ENCODE data around the gene ECE1.

Gene ECE1

DNA sequence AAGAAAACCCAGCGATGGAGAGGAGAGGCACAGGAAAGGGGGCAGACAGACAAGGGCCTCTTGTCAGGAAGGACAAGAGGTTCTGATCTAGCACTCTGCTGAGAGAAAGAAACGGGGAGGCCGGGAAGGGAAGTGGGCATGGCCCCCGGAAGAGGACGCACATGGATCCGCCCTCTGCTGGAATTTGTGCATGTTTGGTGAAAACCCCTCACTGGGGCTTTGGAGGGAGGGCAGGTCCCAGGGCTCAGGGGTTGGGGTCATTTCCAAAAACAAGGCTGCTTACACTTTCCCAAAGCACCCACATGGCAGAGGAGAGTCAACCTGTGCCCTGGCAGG is 32.4 kb upstream of the ECE1 start:
- Histone ChIP-seq H3K27me3 (ENCODE audit: insufficient read depth, poor library complexity, severe bottlenecking) (no peaks in the 10 kb centered on the region), H3K27ac (replicated peaks) (peak overlapping the region; percentile 28), H3K4me3 (replicated peaks; ENCODE audit: insufficient read depth, low read length) (no peak overlapping the region)
- no peak for DNase-seq (ENCODE audit: low read depth in 1 of 2, low spot score in 1 of 2)
- no peak for TF ChIP-seq GABPA (IDR thresholded peaks at IDR 0.05; ENCODE audit: low read depth)
- TF ChIP-seq SPI1 (IDR thresholded peaks at IDR 0.05; ENCODE audit: borderline replicate concordance, low read depth): peak; percentile 4; the same call in 1 of the 2 replicates
- TF ChIP-seq POLR2AphosphoS5 (IDR thresholded peaks at IDR 0.05; ENCODE audit: low read depth): no peak
- TF ChIP-seq, protein P1, sequence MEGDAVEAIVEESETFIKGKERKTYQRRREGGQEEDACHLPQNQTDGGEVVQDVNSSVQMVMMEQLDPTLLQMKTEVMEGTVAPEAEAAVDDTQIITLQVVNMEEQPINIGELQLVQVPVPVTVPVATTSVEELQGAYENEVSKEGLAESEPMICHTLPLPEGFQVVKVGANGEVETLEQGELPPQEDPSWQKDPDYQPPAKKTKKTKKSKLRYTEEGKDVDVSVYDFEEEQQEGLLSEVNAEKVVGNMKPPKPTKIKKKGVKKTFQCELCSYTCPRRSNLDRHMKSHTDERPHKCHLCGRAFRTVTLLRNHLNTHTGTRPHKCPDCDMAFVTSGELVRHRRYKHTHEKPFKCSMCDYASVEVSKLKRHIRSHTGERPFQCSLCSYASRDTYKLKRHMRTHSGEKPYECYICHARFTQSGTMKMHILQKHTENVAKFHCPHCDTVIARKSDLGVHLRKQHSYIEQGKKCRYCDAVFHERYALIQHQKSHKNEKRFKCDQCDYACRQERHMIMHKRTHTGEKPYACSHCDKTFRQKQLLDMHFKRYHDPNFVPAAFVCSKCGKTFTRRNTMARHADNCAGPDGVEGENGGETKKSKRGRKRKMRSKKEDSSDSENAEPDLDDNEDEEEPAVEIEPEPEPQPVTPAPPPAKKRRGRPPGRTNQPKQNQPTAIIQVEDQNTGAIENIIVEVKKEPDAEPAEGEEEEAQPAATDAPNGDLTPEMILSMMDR (IDR thresholded peaks at IDR 0.05; ENCODE audit: insufficient read depth, low read length): no peak
- TF ChIP-seq, protein P2, sequence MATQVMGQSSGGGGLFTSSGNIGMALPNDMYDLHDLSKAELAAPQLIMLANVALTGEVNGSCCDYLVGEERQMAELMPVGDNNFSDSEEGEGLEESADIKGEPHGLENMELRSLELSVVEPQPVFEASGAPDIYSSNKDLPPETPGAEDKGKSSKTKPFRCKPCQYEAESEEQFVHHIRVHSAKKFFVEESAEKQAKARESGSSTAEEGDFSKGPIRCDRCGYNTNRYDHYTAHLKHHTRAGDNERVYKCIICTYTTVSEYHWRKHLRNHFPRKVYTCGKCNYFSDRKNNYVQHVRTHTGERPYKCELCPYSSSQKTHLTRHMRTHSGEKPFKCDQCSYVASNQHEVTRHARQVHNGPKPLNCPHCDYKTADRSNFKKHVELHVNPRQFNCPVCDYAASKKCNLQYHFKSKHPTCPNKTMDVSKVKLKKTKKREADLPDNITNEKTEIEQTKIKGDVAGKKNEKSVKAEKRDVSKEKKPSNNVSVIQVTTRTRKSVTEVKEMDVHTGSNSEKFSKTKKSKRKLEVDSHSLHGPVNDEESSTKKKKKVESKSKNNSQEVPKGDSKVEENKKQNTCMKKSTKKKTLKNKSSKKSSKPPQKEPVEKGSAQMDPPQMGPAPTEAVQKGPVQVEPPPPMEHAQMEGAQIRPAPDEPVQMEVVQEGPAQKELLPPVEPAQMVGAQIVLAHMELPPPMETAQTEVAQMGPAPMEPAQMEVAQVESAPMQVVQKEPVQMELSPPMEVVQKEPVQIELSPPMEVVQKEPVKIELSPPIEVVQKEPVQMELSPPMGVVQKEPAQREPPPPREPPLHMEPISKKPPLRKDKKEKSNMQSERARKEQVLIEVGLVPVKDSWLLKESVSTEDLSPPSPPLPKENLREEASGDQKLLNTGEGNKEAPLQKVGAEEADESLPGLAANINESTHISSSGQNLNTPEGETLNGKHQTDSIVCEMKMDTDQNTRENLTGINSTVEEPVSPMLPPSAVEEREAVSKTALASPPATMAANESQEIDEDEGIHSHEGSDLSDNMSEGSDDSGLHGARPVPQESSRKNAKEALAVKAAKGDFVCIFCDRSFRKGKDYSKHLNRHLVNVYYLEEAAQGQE (IDR thresholded peaks at IDR 0.05; ENCODE audit: insufficient replicate concordance, low read depth): no peak

DNA sequence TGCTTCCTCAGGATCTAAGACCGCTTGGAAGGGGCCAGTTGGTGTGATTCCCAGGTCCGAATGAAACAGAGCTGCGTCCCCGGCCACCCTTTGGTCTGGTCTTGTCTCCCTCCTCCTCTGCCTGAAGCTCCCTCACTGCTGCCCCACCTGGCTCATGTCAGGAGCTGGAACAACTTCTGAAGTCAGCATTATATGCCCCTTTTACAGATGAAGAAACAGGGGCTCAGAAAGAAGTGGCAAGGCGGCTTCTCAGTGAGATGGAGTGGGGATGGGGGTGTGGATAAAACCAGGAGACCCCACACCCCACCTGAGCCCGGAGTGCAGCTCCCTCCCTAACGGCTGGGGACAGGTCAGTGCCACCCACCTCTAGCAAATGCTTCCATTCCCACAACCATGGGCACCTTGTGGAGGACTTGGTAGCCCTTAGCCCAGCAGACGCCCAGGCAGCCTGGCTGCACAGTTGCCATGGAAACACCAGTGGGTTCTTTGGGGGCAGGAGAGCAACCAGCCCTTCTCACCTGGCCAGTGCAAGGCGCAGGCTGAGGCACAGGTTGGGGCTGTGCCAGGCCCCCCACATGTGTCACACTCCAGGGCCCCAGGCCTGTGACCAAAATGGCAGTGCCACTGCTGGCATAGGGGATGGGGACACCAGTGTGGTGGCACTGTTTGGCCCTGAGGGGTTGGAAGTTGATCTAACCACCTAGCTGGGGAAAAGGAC is 31.9 kb upstream of the ECE1 start:
- peak overlapping the region; percentile 28 for H3K27ac ChIP-seq (replicated peaks)
- no peaks in the 10 kb centered on the region for H3K27me3 ChIP-seq (ENCODE audit: insufficient read depth, poor library complexity, severe bottlenecking)
- TF ChIP-seq SPI1 (IDR thresholded peaks at IDR 0.05; ENCODE audit: borderline replicate concordance, low read depth) (no peak), GABPA (IDR thresholded peaks at IDR 0.05; ENCODE audit: low read depth) (no peak), POLR2AphosphoS5 (IDR thresholded peaks at IDR 0.05; ENCODE audit: low read depth) (no peak)
- TF ChIP-seq, protein P2 (IDR thresholded peaks at IDR 0.05; ENCODE audit: insufficient replicate concordance, low read depth): no peak
- TF ChIP-seq, protein P1 (IDR thresholded peaks at IDR 0.05; ENCODE audit: insufficient read depth, low read length): no peak
- H3K4me3 ChIP-seq (replicated peaks; ENCODE audit: insufficient read depth, low read length): no peak overlapping the region
- no peak for DNase-seq (ENCODE audit: low read depth in 1 of 2, low spot score in 1 of 2)

DNA sequence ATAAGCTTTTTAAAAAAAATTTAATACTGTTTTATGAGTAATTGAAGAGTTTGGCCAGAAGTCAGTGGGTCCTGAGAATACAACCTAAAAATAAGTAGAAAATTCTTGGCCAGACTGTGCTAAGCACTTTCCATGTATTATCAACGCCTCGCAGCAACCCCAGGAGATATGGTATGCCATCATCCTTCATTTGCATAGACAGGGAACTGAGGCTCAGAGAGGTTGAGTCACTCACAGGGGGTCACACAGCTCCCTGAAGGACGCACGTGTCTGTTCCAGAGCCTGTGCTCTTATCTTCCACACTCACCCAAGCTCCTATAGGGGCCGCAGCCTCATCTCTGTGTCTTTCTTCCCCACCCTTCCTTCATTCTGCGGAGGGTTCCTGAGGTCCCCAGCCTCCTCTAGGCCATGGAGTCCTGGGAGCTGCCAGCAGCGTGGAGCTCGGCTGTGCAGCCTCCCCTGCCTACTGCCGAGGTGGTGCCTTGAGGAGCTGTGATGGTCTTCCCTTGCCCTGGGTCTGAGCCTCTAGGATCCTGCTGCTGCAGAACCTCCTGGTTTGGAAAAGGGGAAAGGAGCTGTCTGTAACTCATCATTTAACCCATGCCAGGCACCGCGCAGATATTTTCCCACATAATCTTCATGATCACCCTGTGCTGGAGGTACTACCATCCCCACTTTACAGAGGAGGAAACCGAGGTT is 30.3 kb upstream of the ECE1 start:
- TF ChIP-seq GABPA (IDR thresholded peaks at IDR 0.05; ENCODE audit: low read depth): no peak
- TF ChIP-seq SPI1 (IDR thresholded peaks at IDR 0.05; ENCODE audit: borderline replicate concordance, low read depth): no peak
- TF ChIP-seq, protein P2 (IDR thresholded peaks at IDR 0.05; ENCODE audit: insufficient replicate concordance, low read depth): no peak
- DNase-seq (ENCODE audit: low read depth in 1 of 2, low spot score in 1 of 2): no peak
- H3K27ac ChIP-seq (replicated peaks): no peak overlapping the region
- no peaks in the 10 kb centered on the region for H3K27me3 ChIP-seq (ENCODE audit: insufficient read depth, poor library complexity, severe bottlenecking)
- no peak overlapping the region for H3K4me3 ChIP-seq (replicated peaks; ENCODE audit: insufficient read depth, low read length)

All from HL-60 (cell line).